GM12801 (cell line): ENCODE measurements around the gene LGALS8.

Experiments
- CTCF ChIP-seq: IDR thresholded peaks from one replicate; pipeline ENCODE4 v1.5.1; 2011; ENCODE audit warnings: control low read depth; ENCODE audit not compliant: insufficient read length; ENCODE audit errors: extremely low read depth

LGALS8 gene

GRCh38 chr1:236514703-236515442, 8.9 kb upstream of the LGALS8 start:
- TF ChIP-seq CTCF, result no peak

GRCh38 chr1:236515443-236515958, 8.3 kb upstream of the LGALS8 start:
- no peak for TF ChIP-seq CTCF

GRCh38 chr1:236516929-236517704, 6.7 kb upstream of the LGALS8 start:
- no peak for TF ChIP-seq CTCF

- TF ChIP-seq CTCF, result no peak
These were observed 5.5 kb upstream of the LGALS8 start for GRCh38 chr1:236518322-236518721.

- no peak for TF ChIP-seq CTCF
These were observed 3.3 kb upstream of the LGALS8 start for GRCh38 chr1:236520445-236521005.

- TF ChIP-seq CTCF, result no peak
These were observed 662 bp upstream of the LGALS8 start for GRCh38 chr1:236522937-236523703.
